Liver (tissue), 9 donors: ENCODE data around the gene GOLGA8R. TPM values are rescaled to one million over a fixed set of nuclear protein-coding genes. Genes with fewer than 3 reads are reported as not detected.
A peak's percentile ranks its signal among the peaks of the same experiment; 100 is the strongest.
"Not testable (repeated sequence)": the region's sequence is repeated elsewhere in the genome, so short reads cannot be mapped to it uniquely, and the experiment has no call there.

Source experiments
- DNase-seq: peaks from one replicate; pipeline ENCODE4 v3.0.0-alpha.2; 2017; ENCODE audit warnings: low spot score
- H3K27ac ChIP-seq, 2 donors: one replicate each; pipeline ENCODE4 v1.7.0; 2013; ENCODE audit warnings: inconsistent platforms in 2 of 2, low read length in 2 of 2, control low read depth in 1 of 2, low read depth in 1 of 2, mild to moderate bottlenecking in 1 of 2
- H3K27me3 ChIP-seq, 4 donors: one replicate each; pipeline versions ENCODE4 v1.6.1 to v1.7.0; 2013; ENCODE audit warnings: low read length in 3 of 4, inconsistent platforms in 1 of 4, mild to moderate bottlenecking in 1 of 4, moderate library complexity in 1 of 4; ENCODE audit not compliant: control insufficient read depth in 4 of 4, insufficient read depth in 4 of 4
- H3K36me3 ChIP-seq, 4 donors: one replicate each; pipeline versions ENCODE4 v1.6.1 to v1.7.0; 2013; ENCODE audit warnings: low read length in 3 of 4, mild to moderate bottlenecking in 3 of 4, low read depth in 1 of 4, moderate library complexity in 1 of 4; ENCODE audit not compliant: control insufficient read depth in 4 of 4, insufficient read depth in 3 of 4
- H3K4me1 ChIP-seq, 4 donors: one replicate each; pipeline versions ENCODE4 v1.6.1 to v1.7.0; 2013; ENCODE audit warnings: low read length in 3 of 4, mild to moderate bottlenecking in 3 of 4, moderate library complexity in 1 of 4; ENCODE audit not compliant: control insufficient read depth in 4 of 4, insufficient read depth in 4 of 4
- H3K4me3 ChIP-seq, 3 donors: one replicate each; pipeline versions ENCODE4 v1.6.1 to v1.7.0; 2013; ENCODE audit warnings: low read length in 3 of 3, control low read depth in 1 of 3, low read depth in 1 of 3, mild to moderate bottlenecking in 1 of 3
- H3K9ac ChIP-seq, 2 donors: one replicate each; pipeline ENCODE4 v1.7.0; 2013; ENCODE audit warnings: low read length in 2 of 2, mild to moderate bottlenecking in 2 of 2, moderate library complexity in 2 of 2, control low read depth in 1 of 2, low read depth in 1 of 2
- H3K9me3 ChIP-seq, 4 donors: one replicate each; pipeline versions ENCODE4 v1.6.1 to v1.7.0; 2013; ENCODE audit warnings: low read length in 3 of 4; ENCODE audit not compliant: control insufficient read depth in 4 of 4
- WGBS: extraction: QIAGEN DNeasy Blood & Tissue Kit; methylation state at CpG from one replicate; pipeline ENCODE4 v1.1.7; 2013; 5-methylcytosine and 5-hydroxymethylcytosine counted together
- polyA plus RNA-seq, 2 donors: library from polyadenylated mRNA; stranded (reverse) in 1 of 2; unstranded in 1 of 2; fragments of 200-250 nt in 1 of 2; fragments of >200 nt in 1 of 2; fragmentation: Nextera tagmentation in 1 of 2; extraction: Ambion mirVana in 1 of 2; gene quantifications; one replicate each; pipeline versions ENCODE4 v1.2.1 to v1.2.3, GENCODE V29; 2013 to 2015
- total RNA-seq, 2 donors: library from RNA; depleted of rRNA; stranded (reverse); fragments of >200 nt; gene quantifications; one replicate each; pipeline ENCODE4 v1.2.3, GENCODE V29; 2014
- donor health status: healthy.
- donor health status: healthy.
- donor health status: healthy.
- donor health status: healthy.
- donor health status: healthy.

Gene GOLGA8R
- total and polyA plus RNA-seq, 4 donors: 0.11 to 6.0 (median 0.83) TPM

- not testable (repeated sequence) for H3K9ac ChIP-seq, H3K9me3 ChIP-seq, H3K4me1 ChIP-seq, H3K36me3 ChIP-seq, H3K4me3 ChIP-seq, H3K27ac ChIP-seq, H3K27me3 ChIP-seq, DNase-seq
- 0% methylated on average over 2 of the region's 6 CpGs for WGBS
Observed at GRCh38 chr15:30398988-30399387, 15.1 kb downstream of the GOLGA8R start.

GRCh38 chr15:30393664-30393991 is 20.4 kb downstream of the GOLGA8R start:
- H3K27ac ChIP-seq, H3K4me3 ChIP-seq, H3K9me3 ChIP-seq, H3K27me3 ChIP-seq, H3K4me1 ChIP-seq, DNase-seq, H3K9ac ChIP-seq, H3K36me3 ChIP-seq: not testable (repeated sequence)
- WGBS: 6% methylated on average over 5 of the region's 23 CpGs

DNA sequence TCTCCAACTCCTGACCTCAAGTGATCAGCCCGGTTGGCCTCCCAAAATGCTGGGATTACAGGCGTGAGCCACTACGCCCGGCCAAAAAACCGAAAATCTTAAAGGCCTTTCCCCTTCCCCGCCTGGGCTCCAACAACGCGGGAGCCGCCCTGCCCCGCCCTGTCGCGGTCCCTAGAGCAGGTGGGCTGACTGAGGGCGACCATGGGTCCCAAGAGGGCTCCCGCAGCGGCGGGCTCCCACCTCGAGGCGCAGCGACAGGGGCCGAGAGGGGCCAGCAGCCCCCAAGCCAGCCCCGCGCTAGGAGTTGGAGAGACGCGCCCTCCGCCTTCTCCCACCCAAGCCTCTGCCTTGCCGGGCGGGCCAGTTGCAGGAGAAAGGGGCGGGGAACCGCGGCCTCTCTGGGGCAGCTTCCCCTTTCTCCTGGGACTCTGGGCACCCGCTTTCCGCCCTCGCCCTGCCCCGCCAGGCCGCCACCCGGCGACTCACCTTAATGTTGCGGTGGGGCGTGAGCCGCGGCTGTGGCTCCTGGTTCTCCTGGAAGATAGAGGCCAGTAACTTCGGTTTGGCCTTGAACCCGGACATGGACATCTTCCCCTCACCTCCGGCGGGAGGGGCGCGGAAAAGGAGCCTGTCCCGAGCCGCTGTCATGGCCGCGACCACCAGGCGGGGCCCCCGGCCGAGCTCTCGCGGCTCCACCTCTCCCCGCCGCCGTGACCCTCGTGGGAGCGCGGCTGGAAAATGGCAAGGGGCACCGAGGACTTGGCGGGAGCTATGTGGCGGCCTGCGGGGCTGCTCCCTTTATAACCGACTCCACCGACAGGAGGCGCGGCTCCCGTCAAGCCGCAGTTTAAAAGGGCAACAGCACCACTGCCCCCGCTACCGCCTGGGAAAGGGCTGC is 21.0 kb downstream of the GOLGA8R start, which contains the start of gene CHRFAM7A:
CHRFAM7A (minus strand) TSS at position 775 of the 898 bp plus-strand sequence. CDS start 10,189 bp downstream, outside the sequence.
- not testable (repeated sequence) for H3K4me1 ChIP-seq, DNase-seq

GRCh38 chr15:30386318-30386887 is 27.7 kb downstream of the GOLGA8R start:
- H3K4me1 ChIP-seq: not testable (repeated sequence)
- no CpG with 5 or more reads among the region's 6 CpGs for WGBS

More for the DNA sequence above, 21.0 kb downstream of the GOLGA8R start, which contains the start of gene CHRFAM7A:
- not testable (repeated sequence) for H3K9ac ChIP-seq, H3K27me3 ChIP-seq, H3K4me3 ChIP-seq, H3K9me3 ChIP-seq, H3K27ac ChIP-seq, H3K36me3 ChIP-seq
- WGBS: 3% methylated on average over 13 of the region's 74 CpGs

GRCh38 chr15:30377082-30377413 is 37.0 kb downstream of the GOLGA8R start:
- WGBS: no CpG with 5 or more reads among the region's 5 CpGs
- not testable (repeated sequence) for H3K27ac ChIP-seq, H3K9me3 ChIP-seq, H3K4me3 ChIP-seq, H3K36me3 ChIP-seq, H3K27me3 ChIP-seq, DNase-seq, H3K9ac ChIP-seq, H3K4me1 ChIP-seq

More at GRCh38 chr15:30386318-30386887, 27.7 kb downstream of the GOLGA8R start:
- not testable (repeated sequence) for H3K27me3 ChIP-seq, H3K9me3 ChIP-seq, H3K36me3 ChIP-seq, H3K9ac ChIP-seq, DNase-seq, H3K27ac ChIP-seq, H3K4me3 ChIP-seq

DNA sequence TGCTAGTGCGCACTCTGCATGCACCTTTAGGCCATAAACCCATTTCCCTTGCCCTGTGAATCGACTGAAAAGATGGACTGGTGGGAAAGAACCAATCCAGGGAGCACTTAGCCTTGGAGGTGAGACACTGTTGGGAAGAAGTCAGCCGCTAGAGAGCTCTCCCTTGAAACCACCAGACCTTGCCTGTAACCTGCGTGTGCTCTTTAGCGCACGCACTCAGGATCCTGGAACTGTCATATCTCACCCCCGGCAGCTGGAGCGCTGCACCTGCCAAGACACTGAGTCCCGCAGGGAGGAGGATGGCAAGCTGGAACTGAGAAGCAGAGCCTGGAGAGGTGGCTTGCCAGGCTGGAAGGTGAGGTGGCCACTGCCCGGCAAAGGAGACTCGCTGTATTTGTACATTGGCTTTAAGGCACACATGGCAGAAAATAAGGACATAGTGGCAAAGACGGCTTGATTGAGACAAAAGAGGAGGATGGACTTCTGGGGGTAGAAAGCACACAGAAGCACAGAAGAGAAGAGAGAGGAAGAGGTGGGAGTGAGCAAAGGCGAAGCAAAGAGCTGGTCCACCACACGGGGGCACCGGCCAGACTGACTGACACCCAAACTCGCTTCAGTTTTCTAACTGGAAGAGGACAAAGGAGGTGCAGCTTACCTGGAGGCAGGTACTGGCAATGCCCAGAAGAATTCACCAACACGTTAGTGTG is 37.5 kb downstream of the GOLGA8R start:
- no CpG with 5 or more reads among the region's 17 CpGs for WGBS
- not testable (repeated sequence) for H3K9me3 ChIP-seq, H3K4me1 ChIP-seq, H3K27ac ChIP-seq, H3K4me3 ChIP-seq, DNase-seq, H3K27me3 ChIP-seq, H3K9ac ChIP-seq, H3K36me3 ChIP-seq

DNA sequence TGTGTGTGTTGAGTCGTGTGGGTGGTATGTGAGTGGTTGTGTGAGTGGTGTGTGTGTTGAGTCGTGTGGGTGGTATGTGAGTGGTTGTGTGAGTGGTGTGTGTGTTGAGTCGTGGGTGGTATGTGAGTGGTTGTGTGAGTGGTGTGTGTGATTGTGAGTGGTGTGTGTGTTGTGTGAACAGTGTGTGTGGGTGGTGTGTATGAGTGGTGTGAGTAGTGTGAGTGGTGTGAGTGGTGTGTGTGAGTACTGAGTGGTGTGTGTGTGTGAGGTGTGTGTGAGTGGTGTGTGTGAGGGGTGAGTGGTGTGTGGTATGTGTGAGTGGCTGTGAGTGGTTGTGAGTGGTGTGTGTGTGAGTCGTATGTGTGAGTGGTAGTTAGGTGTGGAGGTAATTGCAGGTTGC is 38.2 kb downstream of the GOLGA8R start:
- WGBS: 36% methylated on average over 3 of the region's 4 CpGs
- not testable (repeated sequence) for H3K27ac ChIP-seq, H3K9me3 ChIP-seq, H3K27me3 ChIP-seq, H3K36me3 ChIP-seq, H3K4me1 ChIP-seq, H3K9ac ChIP-seq, H3K4me3 ChIP-seq
- DNase-seq: peak; percentile 30

- not testable (repeated sequence) for H3K36me3 ChIP-seq, DNase-seq, H3K4me3 ChIP-seq, H3K27ac ChIP-seq, H3K4me1 ChIP-seq, H3K9me3 ChIP-seq, H3K9ac ChIP-seq, H3K27me3 ChIP-seq
- WGBS: 70% methylated on average over 3 of the region's 10 CpGs
Observed at GRCh38 chr15:30374862-30375261, 39.2 kb downstream of the GOLGA8R start.
